ENCODE data around the gene C11orf71.

C11orf71 gene

DNA sequence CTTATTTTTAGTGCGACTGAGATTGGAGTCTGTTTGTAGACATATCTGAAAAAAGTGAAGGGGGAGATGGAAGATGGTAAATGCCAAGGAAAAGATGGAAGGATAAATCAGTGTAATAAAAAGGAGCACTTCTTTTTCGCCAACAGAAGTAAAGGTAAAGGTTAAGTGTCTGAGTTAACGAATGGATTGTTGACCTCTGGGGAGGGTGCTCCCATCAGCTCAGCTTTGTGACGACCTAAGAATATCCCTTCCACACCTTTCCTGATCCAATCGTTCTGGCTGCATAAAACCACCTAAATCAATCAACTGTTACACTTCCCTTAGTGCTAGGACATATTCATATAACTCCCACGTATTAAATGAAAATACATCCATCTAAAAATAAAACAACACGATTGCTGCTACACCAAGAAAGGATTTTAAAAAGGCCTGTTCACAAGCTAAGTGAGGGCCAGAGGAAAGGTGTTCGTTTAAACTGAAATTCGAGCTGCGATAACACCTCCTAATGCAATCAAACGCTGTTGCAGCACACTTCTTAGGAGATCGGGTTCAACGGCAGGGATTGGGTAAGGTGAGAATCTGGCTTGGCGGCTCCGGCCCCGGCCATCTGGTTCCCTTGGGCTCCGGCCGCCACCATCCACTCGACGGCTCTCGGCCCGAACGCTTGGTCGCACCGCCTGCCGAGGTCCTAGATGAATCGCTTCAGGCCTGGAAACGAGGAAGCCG is 658 bp downstream of the C11orf71 start:
- DNase-seq (ENCODE audit: low spot score): no peak

DNA sequence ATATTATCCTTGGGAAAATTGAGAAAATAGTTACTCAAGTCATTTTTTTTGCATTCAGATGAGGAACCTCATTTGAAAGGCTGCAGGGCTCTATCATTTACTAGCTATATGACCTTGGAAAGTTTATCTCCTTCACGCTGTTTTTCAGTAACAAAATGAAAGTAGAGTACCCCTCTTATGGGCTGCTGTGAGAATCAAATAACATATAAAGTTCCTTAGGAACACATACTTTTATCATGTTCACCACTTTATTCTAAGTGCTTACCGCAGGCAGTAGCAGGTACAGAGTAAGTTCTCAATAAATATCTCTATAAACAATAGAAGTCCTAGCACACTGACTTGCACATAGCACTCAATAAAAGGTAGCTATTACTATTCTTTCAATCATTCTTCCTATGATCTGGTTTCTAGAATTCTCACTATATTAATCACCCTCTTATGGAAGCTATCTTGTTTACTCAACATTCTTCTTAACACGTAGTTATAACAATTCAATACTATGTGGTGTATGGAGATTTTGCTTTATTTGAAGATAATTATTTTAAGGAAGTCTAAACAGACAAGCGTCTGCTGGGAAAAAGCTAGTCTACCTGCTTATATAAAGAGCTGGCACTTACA is 1.9 kb downstream of the C11orf71 start:
- no peak for DNase-seq (ENCODE audit: low spot score)

DNA sequence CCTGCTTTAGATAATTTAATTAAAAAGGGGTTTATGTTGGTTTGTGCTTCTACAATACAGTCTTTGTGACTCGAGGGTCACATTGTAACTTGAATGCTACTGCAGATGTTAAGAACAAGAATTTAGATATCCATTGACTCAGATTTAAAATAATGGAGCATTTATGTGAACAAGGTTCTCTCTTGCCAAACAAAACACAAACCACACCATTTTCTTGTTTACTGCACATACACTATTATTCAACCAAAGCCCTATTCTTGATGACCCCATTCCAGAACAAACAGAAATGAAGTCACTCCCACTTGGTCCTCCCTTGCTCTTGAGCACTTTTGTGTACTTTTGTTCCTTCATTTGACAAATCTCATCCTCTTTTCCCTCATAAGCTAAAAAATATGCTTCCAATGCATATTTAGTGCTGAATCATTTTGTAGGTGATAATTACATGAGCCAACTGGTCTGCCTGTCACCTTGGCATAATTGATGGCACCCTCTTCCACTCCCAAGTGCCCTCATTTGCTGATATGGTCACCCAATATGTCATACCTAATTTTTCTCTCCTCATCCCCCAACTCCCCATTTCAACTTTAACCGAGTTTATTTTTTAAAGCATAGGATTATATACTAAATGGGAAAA is 2.8 kb downstream of the C11orf71 start:
- no peak for DNase-seq (ENCODE audit: low spot score)

DNA sequence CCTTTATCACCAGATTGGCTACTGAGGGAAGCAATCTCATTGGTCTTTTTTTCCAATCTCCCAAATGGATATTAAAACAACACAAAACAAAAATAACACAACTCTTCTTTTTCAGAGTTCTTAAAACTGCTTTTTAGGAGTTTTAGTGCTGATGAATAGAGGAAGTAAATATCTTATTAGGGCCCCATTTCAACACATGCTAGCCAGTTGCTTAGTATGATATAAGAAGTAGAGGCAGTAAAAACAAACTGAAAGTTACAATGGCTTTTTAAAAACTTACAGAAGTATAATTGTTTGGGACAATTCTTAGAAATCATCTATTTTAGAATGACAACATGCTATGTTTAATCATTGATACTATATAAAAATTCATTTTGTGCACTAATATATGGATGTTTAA is 3.4 kb downstream of the C11orf71 start:
- DNase-seq (ENCODE audit: low spot score): no peak

DNA sequence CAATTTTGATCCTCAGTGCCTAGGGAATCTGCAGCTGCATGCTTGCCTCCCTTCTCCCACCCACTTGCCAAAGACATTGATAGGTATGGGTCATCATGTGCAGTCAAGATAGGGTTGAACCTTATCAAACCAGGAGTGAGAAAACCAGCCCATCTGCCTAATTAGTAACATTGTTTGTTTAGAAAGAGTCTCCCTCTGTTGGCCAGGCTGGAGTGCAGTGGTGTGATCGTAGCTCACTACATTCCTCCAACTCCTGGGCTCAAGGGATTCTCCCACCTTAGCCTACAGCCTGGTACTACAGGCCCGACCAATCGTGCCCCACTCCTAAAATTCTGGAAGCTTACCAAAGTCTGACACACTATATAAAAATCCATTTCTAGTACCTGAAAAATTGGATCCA is 4.6 kb downstream of the C11orf71 start:
- no peak for DNase-seq (ENCODE audit: low spot score)

DNA sequence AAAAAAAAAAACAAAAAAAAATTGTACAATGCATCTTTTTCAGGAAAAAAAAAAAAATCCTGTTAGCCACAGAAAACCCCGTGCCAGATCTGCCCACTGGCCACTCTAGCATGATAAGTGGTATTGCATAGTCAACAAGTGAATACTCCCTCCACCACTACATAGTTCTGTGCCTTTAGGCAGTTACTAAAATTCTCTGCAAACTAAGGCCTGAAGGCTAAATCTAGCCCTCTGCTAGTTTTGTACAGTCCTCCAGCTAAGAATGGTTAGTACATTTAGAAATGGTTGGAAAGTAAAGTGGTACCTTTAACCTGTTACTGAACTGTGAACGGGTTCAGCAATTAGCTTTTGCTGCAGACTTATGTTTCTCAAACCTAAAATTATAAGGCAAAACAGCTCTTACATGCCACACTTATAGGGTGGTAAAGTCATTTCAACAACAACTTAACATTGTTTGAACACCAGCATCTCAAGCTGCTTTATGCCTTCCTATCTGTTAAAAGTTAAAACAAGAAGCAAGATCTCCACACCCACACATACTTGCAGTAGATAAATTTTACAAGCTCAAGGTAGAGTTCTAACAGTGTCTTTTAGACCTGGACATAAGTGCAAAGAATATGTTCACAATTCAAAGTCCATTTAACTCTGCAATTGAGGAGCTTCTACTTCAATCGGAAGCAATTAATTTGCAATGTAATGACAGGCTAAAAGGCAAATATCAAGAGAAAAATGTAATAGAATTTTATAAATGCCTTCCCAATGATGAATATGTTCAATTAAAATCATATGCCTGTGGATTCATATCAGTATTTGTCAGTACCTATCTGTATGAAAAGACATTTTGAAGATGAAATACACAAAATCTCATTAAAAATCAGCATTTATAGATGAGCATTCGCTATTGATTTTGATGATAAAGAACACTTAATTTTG is 7.3 kb downstream of the C11orf71 start:
- no peak for DNase-seq (ENCODE audit: low spot score)

DNA sequence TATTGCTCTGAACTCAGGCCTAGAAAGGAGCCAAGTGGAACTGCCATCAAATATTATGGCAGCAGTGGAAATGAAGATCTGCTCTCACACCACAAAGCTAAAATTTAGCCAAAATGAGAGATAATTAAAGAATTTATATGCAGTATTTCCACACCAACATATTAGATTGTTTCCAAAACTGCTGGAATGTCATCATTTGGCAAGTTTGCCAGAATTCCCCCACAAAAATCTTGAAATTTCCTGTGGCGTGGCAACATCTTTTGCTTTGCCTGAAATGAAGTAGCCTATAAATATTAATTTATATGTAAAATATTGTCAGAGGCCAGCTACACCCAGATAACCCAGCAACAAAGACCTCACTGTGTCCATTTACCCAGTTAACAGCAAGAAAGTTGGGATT is 13.8 kb downstream of the C11orf71 start:
- DNase-seq (ENCODE audit: low spot score): no peak

DNA sequence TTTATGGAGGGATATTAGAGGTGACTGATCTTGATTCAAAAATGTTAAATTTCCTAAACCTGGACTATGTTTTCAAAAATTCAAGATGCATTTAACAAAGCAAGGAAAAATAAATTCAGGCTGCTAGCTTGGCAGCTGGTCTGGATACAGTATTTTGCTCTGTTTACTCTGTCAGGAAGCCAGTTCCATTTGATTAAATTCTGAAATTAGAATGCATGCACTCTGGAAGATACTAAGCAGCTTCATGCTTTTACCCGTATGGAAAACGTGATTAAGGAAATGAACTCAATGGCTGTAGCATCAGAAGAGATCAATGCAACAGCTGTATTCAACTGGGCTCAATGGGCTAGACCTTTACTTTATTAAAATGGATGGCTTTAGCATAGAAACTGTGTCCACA is 14.2 kb downstream of the C11orf71 start:
- DNase-seq (ENCODE audit: low spot score): no peak

DNA sequence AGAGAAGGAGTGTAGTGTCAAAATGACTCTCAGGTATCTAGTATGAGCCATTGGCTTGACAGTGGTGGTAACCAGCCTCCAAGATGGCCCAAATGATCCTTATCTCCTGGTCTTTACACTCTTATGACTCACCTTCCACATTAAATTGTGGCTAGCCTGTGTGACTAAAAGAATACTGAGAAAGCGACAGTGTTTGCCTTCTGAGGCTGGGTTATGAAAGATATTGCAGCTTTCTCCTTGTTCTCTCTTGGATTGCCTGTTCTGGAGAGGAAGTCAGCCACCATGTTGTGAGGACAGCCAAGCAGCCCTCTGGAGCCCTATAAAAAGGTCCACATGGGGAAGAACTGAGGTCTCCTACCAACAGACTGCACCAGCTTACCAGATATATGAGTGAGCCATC is 15.8 kb downstream of the C11orf71 start:
- peak; percentile 22 for DNase-seq (ENCODE audit: low spot score)

DNA sequence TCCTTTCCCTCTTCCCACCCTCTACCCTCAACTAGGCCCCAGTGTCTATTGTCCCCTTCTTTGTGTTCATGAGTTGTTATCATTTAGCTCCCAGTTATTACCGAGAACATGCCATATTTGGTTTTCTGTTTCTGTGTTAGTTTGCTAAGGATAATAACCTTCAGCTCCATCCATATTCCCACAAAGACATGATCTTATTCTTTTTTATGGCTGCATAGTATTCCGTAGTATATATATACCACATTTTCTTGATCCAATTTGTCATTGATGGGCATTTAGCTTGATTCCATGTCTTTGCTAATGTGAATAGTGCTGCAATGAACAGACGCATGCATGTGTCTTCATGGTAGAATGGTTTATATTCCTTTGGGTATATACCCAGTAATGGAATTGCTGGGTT is 17.8 kb downstream of the C11orf71 start:
- no peak for DNase-seq (ENCODE audit: low spot score)

DNA sequence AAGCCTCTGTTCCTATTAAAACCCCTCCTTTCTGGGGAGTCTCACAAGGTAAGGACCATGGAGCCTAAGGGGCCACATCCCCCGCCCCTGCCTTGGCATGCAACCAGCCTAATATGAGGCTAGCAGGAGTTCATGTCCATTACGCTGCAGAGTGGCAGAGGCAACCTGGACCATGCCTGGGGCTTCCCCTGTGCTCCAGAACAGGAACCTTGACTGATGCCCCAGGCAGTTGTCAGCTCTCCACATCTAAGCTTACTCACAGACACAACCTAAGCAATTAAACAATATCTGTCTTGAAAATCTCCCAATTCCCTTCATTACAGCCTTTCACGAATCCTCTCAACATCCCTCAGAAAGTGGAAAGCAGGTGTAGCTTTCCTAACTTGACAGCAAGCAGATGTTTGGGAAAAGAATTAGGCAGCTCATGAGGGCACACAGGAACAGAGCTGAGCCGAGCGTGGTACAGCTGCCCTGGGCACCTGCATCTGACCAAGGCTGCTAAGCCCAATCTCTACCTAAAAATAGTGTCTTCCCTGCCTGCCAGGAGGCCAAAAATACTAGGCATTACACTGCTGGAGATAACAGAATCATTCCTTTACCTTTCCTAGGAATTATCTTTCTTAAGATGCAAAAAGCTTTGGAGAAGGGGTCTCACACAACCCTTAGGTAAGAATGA is 20.8 kb downstream of the C11orf71 start:
- DNase-seq (ENCODE audit: low spot score): no peak

DNA sequence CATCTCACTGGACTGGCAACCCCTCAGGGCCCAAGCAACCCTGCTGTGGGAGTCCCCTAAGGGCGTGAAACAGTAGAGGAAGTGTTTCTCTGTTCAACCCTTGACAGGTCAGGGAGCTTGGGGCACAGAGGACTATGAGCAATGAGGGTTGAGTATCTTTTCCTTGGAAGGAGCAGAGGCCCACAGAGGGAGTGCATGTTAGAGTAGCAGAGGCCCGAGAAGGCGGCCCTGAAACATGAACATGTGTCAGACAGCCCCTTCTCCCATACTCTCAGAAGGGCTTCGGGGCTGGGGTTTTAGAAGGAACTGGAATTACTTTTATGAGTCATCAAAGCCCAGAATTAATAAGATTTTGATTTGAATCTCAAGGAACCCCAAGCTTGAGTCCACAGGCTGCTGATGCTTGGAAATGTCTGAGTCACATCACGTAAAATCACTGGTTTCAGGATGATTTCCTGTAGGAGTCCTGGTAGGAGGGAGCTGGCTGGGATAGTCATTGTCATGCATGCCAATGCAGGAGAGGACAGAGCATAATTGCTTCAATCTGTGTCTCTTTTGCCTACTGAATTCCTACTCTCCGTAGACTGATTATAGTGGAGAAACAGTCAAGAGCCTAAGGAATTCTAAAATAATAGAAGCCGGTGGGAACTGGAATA is 22.6 kb downstream of the C11orf71 start:
- DNase-seq (ENCODE audit: low spot score): no peak

DNA sequence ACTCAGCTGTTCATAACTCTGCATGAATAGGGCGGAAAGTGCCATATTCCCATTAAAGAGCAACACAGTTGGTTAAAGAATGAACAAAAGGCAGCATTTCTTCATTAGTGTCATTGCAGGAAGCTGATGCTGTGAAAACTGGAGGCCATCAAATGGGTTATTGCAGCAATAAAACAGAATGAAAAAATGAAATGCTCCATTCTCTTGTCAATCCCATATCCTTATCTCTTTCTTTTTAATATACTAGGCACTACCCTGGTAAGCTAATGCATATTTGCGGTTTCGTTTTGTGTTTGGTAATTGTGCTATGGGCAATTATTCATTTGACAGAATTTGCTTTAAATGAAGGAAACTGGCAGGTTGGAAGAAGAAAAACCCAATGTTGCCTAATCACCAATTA is 25.3 kb downstream of the C11orf71 start:
- DNase-seq (ENCODE audit: low spot score): no peak

DNA sequence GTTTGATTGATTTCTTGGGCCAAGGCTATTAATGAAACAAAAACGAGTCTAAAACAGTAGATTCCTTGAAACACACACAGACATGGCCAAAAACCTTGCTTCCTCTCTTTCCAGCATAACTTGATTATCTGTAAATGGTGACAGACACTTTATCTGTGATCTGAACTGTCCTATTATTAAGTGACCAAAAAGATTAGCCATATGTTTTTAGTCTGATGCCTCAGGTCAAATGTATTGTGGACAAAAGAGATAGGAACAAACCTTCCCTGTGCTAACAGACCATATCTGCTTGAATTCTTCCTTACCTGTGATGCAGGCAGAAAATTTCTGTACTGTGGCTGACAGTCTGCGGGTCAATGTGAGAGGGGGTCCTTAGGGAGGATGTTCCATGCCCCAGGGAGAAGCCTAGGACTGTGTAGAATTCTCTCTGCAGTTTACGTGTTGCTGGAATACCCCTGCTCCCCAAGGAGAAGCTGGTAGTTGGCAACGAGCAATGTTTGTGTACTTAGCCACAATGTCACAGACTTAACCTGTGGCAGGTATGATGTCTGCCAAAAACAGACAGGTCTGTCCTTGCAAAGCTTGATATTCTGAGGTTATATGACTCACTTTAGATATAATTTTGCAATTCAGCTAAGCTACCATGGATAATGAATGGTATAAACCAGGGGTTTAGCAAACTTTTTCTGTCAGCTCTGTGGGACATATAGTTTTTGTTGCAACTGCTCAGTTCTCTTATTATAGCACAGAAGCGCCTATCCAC is 31.2 kb downstream of the C11orf71 start:
- DNase-seq (ENCODE audit: low spot score): no peak

DNA sequence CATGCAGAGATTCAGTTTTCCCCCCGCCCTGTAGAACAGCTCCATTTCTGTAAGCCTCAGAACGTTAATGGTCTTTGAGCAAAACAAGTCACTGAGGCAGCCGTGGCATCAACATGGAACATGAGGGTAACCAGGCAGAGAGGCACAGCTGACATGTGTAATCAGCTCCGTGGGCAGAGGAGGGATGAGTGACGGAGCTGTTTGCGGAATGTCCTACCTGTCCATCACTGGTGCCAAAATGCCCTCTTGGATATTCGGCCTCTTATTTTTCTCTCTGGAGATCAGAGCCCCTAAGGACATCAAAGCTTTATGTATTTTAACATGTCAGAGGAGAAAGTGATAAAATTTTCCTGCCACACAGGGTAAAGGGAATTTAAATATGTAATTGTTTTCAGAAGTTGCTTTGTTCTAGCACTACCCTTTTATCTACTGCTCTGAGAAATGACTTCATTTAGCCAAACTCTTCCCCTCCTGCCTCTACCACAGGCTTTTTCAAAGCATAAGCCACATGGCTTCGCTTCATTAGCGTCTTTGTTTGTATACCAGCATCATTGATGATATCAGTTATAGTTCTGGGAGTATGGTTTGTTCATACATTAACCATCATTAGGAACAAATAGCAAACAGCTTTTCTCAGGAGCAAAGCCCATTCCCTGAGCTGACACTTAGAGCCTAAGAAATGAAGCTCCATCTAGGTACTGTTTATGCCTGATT is 32.9 kb downstream of the C11orf71 start:
- DNase-seq (ENCODE audit: low spot score): no peak

DNA sequence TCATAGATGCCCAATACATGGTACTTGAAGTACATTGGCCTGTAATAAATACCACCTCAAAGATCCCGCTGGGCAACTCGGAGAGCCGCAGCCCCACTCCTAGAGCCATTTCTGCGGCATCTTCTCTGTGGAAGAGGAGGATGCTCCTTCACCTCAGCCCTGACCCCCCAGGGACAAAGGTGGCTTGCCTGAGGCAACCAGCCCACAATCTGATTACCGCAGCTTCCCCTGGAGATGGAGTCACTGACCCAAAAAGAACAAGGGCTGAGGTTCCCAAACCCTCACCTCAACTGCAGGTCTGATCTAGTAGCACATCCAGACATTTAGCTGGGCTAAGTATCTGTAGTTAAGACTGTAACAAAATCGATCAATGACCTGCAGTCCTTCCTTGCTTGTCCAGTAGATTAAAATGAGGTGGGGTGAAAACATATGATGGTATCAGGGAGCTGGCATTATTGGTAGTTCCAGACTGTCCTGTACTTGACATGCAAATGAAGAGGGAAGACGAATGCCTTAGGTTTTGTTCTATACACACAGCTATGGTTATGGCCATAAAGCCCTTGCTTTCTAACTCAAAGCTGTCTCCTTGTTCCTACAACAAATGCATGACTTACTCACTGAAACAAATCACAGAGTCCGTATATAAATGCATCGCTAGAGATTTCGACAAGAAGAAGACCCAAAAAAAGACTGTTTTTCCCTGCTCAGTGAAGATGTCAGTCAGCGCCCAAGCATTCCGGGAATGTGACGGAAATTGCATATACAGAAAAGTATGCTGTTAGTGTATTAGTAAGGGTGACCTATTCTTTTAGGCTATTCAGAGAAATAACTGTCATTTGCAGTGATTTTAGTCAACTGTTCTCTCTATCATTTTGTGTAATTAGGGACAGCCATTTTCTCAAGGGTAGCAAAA is 33.7 kb downstream of the C11orf71 start:
- DNase-seq (ENCODE audit: low spot score): no peak

DNA sequence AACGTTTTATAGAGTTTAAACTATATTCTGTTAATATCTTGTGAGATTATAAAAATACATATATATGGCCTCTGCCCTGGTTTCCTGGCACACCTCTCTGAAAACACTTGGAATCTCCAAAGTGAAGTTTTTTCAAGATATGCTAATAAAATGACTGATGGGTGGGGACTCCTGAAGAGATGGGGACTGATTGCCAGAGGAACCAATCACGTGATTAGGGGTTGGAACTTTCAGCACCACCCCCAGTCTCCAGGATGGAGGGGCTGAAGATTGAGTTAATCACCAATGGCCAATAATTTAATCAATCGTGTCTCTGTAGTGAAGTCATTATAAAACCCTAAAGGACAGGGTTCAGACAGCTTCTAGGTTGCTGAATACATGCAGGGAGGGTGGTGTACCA is 37.4 kb downstream of the C11orf71 start:
- DNase-seq (ENCODE audit: low spot score): no peak

DNA sequence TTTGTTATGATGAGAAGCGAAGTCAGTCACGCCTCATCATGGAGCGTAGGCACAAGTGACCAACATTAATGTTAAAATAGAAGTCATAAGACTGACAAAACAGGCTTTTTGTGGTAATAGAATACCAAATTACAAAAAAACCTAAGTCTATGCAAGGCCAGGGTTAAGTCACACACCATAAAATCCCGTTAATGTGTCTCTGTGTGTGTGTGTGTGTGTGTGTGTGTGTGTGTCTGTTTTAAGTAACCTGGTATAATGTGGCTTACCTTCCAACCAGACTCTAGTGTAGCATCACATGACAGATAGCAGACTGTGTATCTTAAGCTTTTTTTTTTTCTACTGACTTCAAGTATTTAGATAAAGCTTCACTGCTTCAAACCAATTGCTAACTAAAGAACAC is 38.0 kb downstream of the C11orf71 start:
- no peak for DNase-seq (ENCODE audit: low spot score)

DNA sequence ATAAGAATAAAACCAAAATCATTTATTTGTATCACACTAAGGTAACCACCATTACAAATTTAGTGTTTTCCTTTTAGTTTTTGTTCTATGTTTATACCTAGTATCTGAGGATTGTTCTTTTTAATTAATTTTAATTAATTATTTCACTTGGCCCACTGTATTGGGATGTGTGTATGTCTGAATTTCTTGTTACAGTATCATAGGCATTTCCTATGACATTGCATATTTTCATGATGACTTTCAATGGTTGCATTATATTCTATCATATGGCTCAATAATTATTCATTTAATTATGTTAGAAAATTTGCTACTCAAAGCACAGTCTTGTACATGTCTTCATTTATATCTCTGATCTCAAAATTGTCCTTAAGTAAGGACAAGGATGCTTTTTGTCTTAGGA is 41.0 kb downstream of the C11orf71 start:
- no peak for DNase-seq (ENCODE audit: low spot score)

All from activated CD4-positive, alpha-beta T cell treated with anti-CD3 and anti-CD28 coated beads, Interleukin-2, Interleukin-4, amounts not matched to agents 100 ng/mL and 50 ng/mL, durations not matched to agents 16 hours and 8 hours (primary cell).